Kidney (tissue), 14 donors: ENCODE data around the gene PTPRT. TPM values are rescaled to one million over a fixed set of nuclear protein-coding genes. Genes with fewer than 3 reads are reported as not detected.

Experiments
- DNase-seq, 5 donors: peaks; one replicate each; pipeline ENCODE4 v3.0.0-alpha.2; 2013 to 2020
- FAIRE-seq: peaks from 2 replicates; lab custom pipeline; 2012; peaks lifted over from hg19 to GRCh38; lab: Jason Lieb, UNC
- H3K27ac ChIP-seq, 2 donors: one replicate each; pipeline ENCODE4 v1.7.0; 2013; ENCODE audit warnings: low read depth in 2 of 2, low read length in 2 of 2, inconsistent platforms in 1 of 2
- H3K27me3 ChIP-seq: one replicate; pipeline ENCODE4 v1.7.1; 2013; ENCODE audit warnings: low read length, inconsistent platforms; ENCODE audit not compliant: control insufficient read depth, insufficient read depth
- H3K36me3 ChIP-seq, 3 donors: one replicate each; pipeline versions ENCODE4 v1.7.0 to v1.7.1; 2013; ENCODE audit warnings: low read length in 3 of 3, control low read depth in 1 of 3, inconsistent platforms in 1 of 3; ENCODE audit not compliant: insufficient read depth in 3 of 3, control insufficient read depth in 2 of 3
- H3K4me1 ChIP-seq, 3 donors: one replicate each; pipeline versions ENCODE4 v1.7.0 to v1.7.1; 2013; ENCODE audit warnings: low read length in 3 of 3, inconsistent platforms in 1 of 3, low read depth in 1 of 3; ENCODE audit not compliant: control insufficient read depth in 2 of 3, insufficient read depth in 2 of 3
- H3K4me3 ChIP-seq, 3 donors: one replicate each; pipeline versions ENCODE4 v1.7.0 to v1.8.1; 2013; ENCODE audit warnings: low read length in 3 of 3, control low read depth in 1 of 3, inconsistent platforms in 1 of 3
- H3K9ac ChIP-seq, 3 donors: one replicate each; pipeline versions ENCODE4 v1.7.0 to v1.7.1; 2013; ENCODE audit warnings: low read length in 3 of 3, control low read depth in 1 of 3, inconsistent platforms in 1 of 3
- H3K9me3 ChIP-seq, 3 donors: one replicate each; pipeline versions ENCODE4 v1.7.0 to v1.7.1; 2013; ENCODE audit warnings: low read length in 3 of 3, control low read depth in 1 of 3, inconsistent platforms in 1 of 3; ENCODE audit not compliant: control insufficient read depth in 2 of 3, insufficient read depth in 1 of 3
- CTCF ChIP-seq: IDR thresholded peaks from 3 replicates; pipeline ENCODE4 v1.5.1; 2012; ENCODE audit warnings: mild to moderate bottlenecking, moderate library complexity, borderline replicate concordance; ENCODE audit not compliant: insufficient read depth; ENCODE audit errors: extremely low read depth
- intact Hi-C: fragments of 100-400 bp; cut with DNase I; formaldehyde crosslinking; loops from one replicate; pipeline ENCODE4 v1.11.1; 2022
- polyA plus RNA-seq: library from polyadenylated mRNA; stranded (reverse); fragments of 350-450 nt; fragmentation: Illumina TruSeq; extraction: RNeasy Lipid Tissue Mini Kit (QIAGEN cat#74804); gene quantifications from one replicate; pipeline ENCODE4 v1.2.3, GENCODE V29; 2014; ENCODE audit warnings: low read depth, low replicate concordance; ENCODE audit not compliant: insufficient read depth
- total RNA-seq: library from RNA; stranded (reverse); fragmentation: NEBNext Ultra II Directional; extraction: Animal tissue kit (Norgen Biotek cat#: 25700); gene quantifications from one replicate; pipeline ENCODE4 v1.2.1, GENCODE V29; 2021
- donor health status: control.
- donor health status: control.
- donor health status: control.
- donor health status: control.
- donor health status: control.
- donor health status: DM: yes; HTN: yes; CAD: no.
- donor health status: Normal renal cell carcinoma (clear cell type).

The PTPRT gene
- total and polyA plus RNA-seq, 2 donors from 2014 or later, result 0.60 TPM; not detected in 1

GRCh38 chr20:42482808-42483207 is 706.9 kb downstream of the PTPRT start:
- Histone ChIP-seq H3K27me3 (no peaks in the 10 kb centered on the region), H3K9ac (no peak overlapping the region), H3K27ac (no peak overlapping the region), H3K9me3 (no peaks in the 10 kb centered on the region), H3K4me3 (no peak overlapping the region), H3K36me3 (no peaks in the 10 kb centered on the region), H3K4me1 (no peaks in the 10 kb centered on the region)
- no peak for TF ChIP-seq CTCF
- intact Hi-C loops, result no loop called here
- no peak for DNase-seq
- no peak for FAIRE-seq

GRCh38 chr20:42475773-42476172 is 713.9 kb downstream of the PTPRT start:
- H3K36me3 ChIP-seq, result no peaks in the 10 kb centered on the region
- intact Hi-C loops, result no loop called here
- H3K9ac ChIP-seq, result no peak overlapping the region
- H3K4me3 ChIP-seq, result no peak overlapping the region
- no peak for FAIRE-seq
- H3K27ac ChIP-seq, result no peak overlapping the region
- DNase-seq, result peak in 1 of 5 donors; percentile 41
- H3K9me3 ChIP-seq, result no peaks in the 10 kb centered on the region
- H3K27me3 ChIP-seq, result no peaks in the 10 kb centered on the region
- no peaks in the 10 kb centered on the region for H3K4me1 ChIP-seq
- TF ChIP-seq CTCF, result no peak

- Histone ChIP-seq H3K27ac (no peak overlapping the region), H3K9me3 (no peaks in the 10 kb centered on the region), H3K9ac (no peak overlapping the region), H3K27me3 (no peaks in the 10 kb centered on the region), H3K36me3 (no peaks in the 10 kb centered on the region), H3K4me1 (no peaks in the 10 kb centered on the region), H3K4me3 (no peak overlapping the region)
- intact Hi-C loops, result no loop called here
- TF ChIP-seq CTCF, result no peak
- FAIRE-seq (no peak), DNase-seq (peak in 1 of 5 donors; percentile 37)
Measured at GRCh38 chr20:42474646-42475045, 715.1 kb downstream of the PTPRT start.

GRCh38 chr20:42472198-42472597 is 717.5 kb downstream of the PTPRT start:
- intact Hi-C loops, result no loop called here
- peak in 1 of 5 donors; percentile 54 for DNase-seq

More at GRCh38 chr20:42472198-42472597, 717.5 kb downstream of the PTPRT start:
- Histone ChIP-seq H3K4me3 (no peak overlapping the region), H3K9me3 (no peaks in the 10 kb centered on the region), H3K9ac (no peak overlapping the region), H3K27me3 (no peaks in the 10 kb centered on the region), H3K4me1 (no peaks in the 10 kb centered on the region), H3K36me3 (no peaks in the 10 kb centered on the region), H3K27ac (no peak overlapping the region)
- no peak for TF ChIP-seq CTCF
- FAIRE-seq, result no peak
